GM18526 (cell line): Measurements from ENCODE around the gene VPS51.

ENCODE experiments used
- POLR2A ChIP-seq: IDR thresholded peaks from 3 replicates; pipeline ENCODE4 v1.6.1; 2011; ENCODE audit not compliant: insufficient read length; ENCODE audit errors: extremely low read depth

The VPS51 gene

GRCh38 chr11:65156926-65157325 lies 60.9 kb downstream of the VPS51 start:
- TF ChIP-seq POLR2A = no peak

GRCh38 chr11:65157336-65157735 lies 61.3 kb downstream of the VPS51 start:
- no peak for TF ChIP-seq POLR2A

GRCh38 chr11:65159012-65159411 lies 63.0 kb downstream of the VPS51 start:
- TF ChIP-seq POLR2A = no peak

- TF ChIP-seq POLR2A = no peak
Measured at GRCh38 chr11:65160643-65161042, 64.6 kb downstream of the VPS51 start.
